ENCODE results near the gene RRBP1. TPM values are rescaled to one million over a fixed set of nuclear protein-coding genes. Genes with fewer than 3 reads are reported as not detected.

The RRBP1 gene
- total RNA-seq, 4 donors from 2014 or later = 33.7 to 57.7 (median 43.2) TPM

DNA sequence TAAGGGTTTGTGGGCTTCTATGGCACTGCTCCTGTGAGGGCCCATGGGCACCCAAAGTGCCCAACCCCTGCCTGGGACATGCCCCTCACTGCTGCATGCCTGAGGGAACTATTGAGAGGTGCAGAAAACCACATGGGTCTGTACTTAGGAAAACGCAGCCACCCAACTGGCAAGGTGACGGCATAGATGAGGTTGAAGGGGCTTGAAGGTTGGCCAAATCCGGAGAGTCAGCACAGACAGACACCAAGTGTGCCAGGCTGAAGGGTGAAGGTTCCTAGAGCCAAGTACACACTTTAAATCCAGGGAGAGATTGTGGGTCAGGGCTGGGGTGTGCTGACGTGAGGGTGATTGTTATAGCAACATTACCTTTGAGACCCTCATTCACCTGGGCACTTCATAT is 23.9 kb upstream of the RRBP1 start:
- 64 to 95% methylated on average over 4 of the region's 4 CpGs for WGBS, 2 donors
- no peak for DNase-seq (ENCODE audit: low spot score in 2 of 2)
- intact Hi-C loops (cut with DNase I; ENCODE audit: low total_unique reads) = no loop called here
- no peak overlapping the region for H3K4me3 ChIP-seq (ENCODE audit: low read depth, poor library complexity, severe bottlenecking)
- no peak for TF ChIP-seq POLR2A (IDR thresholded peaks at IDR 0.05)
- TF ChIP-seq CTCF (IDR thresholded peaks at IDR 0.05) = no peak

DNA sequence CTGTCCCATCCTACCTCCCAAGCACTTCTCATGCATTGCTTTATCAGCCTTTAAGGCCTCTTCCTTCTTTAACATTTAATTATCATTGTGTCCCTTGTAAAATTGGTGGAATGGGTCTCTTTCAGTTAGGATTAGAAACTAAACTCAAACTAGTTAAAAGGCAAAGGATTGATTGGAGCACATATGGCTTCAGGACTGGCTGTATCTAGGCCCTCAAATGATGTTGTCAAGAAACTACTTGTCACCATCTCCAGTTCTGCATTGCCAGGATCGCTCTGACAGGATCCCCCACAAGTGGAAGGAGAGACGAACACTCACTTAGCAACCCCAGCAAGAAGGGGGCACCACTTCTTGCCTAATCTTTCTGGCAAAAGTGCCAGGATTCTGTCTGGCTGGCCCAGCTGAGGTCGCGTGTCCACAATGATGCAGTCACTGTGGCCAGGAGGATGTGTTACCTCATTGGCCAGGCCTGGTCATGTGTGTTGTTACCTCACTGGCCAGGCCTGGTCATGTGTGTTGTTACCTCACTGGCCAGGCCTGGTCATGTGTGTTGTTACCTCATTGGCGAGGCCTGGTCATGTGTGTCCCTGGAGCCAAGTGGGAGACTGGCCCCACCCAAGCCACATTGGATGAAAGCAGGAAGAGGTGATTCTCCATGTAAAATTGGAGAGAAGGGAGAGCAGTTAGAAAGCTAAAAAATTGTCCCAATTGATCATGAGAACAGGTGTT is 22.7 kb upstream of the RRBP1 start:
- WGBS, 2 donors = 96 to 98% methylated on average over 5 of the region's 5 CpGs
- no peak overlapping the region for H3K4me3 ChIP-seq (ENCODE audit: low read depth, poor library complexity, severe bottlenecking)
- DNase-seq (ENCODE audit: low spot score in 2 of 2) = no peak
- TF ChIP-seq CTCF (IDR thresholded peaks at IDR 0.05) (no peak), POLR2A (IDR thresholded peaks at IDR 0.05) (no peak)
- intact Hi-C loops (cut with DNase I; ENCODE audit: low total_unique reads) = no loop called here

DNA sequence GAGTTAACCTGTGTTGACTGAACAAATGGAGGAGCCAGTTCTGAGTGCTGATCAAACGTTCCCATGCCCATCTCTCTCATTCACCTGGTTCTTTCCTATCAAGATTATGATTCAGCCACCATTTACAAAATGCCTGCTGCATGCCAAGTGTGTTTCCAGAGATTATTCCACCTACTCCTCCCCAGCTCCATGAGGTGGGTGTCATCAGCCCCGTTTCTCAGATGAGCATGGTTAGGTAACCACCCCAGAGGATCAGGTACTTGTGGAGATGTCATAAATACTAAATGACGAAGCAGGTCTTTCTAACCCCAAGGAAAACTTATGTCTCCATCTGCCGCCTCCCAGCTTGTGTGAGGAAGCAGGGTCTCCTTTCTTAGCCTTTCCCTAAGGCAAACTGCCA is 19.8 kb upstream of the RRBP1 start:
- no peak for TF ChIP-seq POLR2A (IDR thresholded peaks at IDR 0.05)
- TF ChIP-seq CTCF (IDR thresholded peaks at IDR 0.05) = no peak
- DNase-seq (ENCODE audit: low spot score in 2 of 2) = no peak
- intact Hi-C loops (cut with DNase I; ENCODE audit: low total_unique reads) = no loop called here
- no peak overlapping the region for H3K4me3 ChIP-seq (ENCODE audit: low read depth, poor library complexity, severe bottlenecking)
- WGBS, 2 donors = 76 to 82% methylated on average over 4 of the region's 4 CpGs

DNA sequence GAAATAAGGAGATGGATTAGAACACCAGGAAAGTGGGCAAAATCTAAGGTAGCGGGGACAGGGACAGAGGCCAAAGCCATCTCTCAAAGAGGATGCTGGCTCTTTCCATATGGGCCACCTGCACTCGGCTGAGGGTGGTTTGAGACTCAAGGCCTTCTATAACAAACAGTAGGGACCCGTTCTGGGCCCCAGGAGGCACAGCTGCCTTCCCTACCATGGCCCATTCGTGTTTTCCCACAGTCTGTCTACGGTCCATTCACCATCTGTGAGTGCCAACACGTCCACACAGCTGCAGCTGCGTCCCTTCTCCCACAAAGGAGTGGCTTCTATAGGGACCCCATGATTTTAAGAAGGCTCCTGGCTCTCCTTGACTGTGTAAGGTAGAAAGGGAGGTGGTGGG is 18.6 kb upstream of the RRBP1 start:
- intact Hi-C loops (cut with DNase I; ENCODE audit: low total_unique reads) = no loop called here
- 84 to 86% methylated on average over 7 of the region's 7 CpGs for WGBS, 2 donors
- no peak for DNase-seq (ENCODE audit: low spot score in 2 of 2)
- H3K4me3 ChIP-seq (ENCODE audit: low read depth, poor library complexity, severe bottlenecking) = no peak overlapping the region
- TF ChIP-seq CTCF (IDR thresholded peaks at IDR 0.05) = no peak
- TF ChIP-seq POLR2A (IDR thresholded peaks at IDR 0.05) = no peak

DNA sequence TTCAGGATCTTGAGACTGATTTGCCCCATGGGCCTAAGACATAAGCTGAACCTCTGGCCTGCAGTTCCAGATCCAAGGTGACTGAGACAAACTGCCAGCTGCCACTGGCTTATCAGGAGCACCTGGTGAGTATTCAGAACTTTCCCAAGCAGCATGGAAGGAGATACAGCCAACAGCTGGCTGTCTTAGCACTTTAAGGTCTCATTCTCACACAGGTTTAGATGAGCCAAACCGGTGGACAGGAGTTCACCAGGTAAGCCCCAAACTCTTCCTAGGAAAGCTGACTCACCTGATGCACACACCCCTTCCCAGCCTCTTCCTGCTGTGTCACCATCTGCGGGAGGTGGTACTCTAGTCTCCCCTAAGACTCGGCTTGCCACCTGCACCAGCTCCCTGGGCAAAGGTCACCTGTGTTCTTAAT is 17.9 kb upstream of the RRBP1 start, which contains the start of gene BANF2:
BANF2 (plus strand) TSS at position 36 of the 421 bp plus-strand sequence. CDS start 25,060 bp downstream, outside the sequence.
- intact Hi-C loops (cut with DNase I; ENCODE audit: low total_unique reads) = no loop called here
- no peak for DNase-seq (ENCODE audit: low spot score in 2 of 2)
- no peak within 1 kb of the TSS for H3K4me3 ChIP-seq (ENCODE audit: low read depth, poor library complexity, severe bottlenecking)
- WGBS, 2 donors = 59 to 84% methylated on average over 3 of the region's 3 CpGs
- TF ChIP-seq CTCF (IDR thresholded peaks at IDR 0.05) = no peak
- no peak for TF ChIP-seq POLR2A (IDR thresholded peaks at IDR 0.05)

GRCh38 chr20:17698384-17698783 is 16.3 kb upstream of the RRBP1 start:
- TF ChIP-seq POLR2A (IDR thresholded peaks at IDR 0.05) (no peak), CTCF (IDR thresholded peaks at IDR 0.05) (no peak)
- 54 to 59% methylated on average over 5 of the region's 5 CpGs for WGBS, 2 donors
- no peak for DNase-seq (ENCODE audit: low spot score in 2 of 2)
- H3K4me3 ChIP-seq (ENCODE audit: low read depth, poor library complexity, severe bottlenecking) = no peak overlapping the region
- intact Hi-C loops (cut with DNase I; ENCODE audit: low total_unique reads) = no loop called here

Measured in lower leg skin (tissue), 4 donors.